Measurements from ENCODE around the gene PAX4. TPM values are rescaled to one million over a fixed set of nuclear protein-coding genes. Genes with fewer than 3 reads are reported as not detected.

The PAX4 gene
- total RNA-seq, 2 donors from 2014 or later, result 0.24 TPM; not detected in 1

GRCh38 chr7:127582361-127582760 lies 35.6 kb downstream of the PAX4 start:
- Mint-ChIP-seq H3K27me3 (ENCODE audit: insufficient read depth) (peaks cover 19% of the 10 kb centered on the region), H3K27ac (no peak overlapping the region), H3K36me3 (ENCODE audit: low read depth) (peaks cover 37% of the 10 kb centered on the region), H3K4me3 (no peak overlapping the region), H3K9me3 (no peaks in the 10 kb centered on the region), H3K4me1 (peaks cover 17% of the 10 kb centered on the region)
- WGBS, 2 experiments (ENCODE audit: insufficient coverage in 1 of 2, insufficient read length in 1 of 2), result 93 to 95% methylated on average over 12 to 14 of the region's 14 CpGs
- peaks cover 5% of the 10 kb centered on the region for H3K9me3 ChIP-seq (ENCODE audit: control insufficient read depth, low read length)
- H3K36me3 ChIP-seq (ENCODE audit: control insufficient read depth, insufficient read depth, low read length), result peaks cover 41% of the 10 kb centered on the region
- no peak overlapping the region for H3K4me3 ChIP-seq (ENCODE audit: low read length)
- H3K4me1 ChIP-seq (ENCODE audit: control insufficient read depth, insufficient read depth, low read length), result peaks cover 7% of the 10 kb centered on the region
- no peaks in the 10 kb centered on the region for H3K27me3 ChIP-seq (ENCODE audit: control insufficient read depth, insufficient read depth, low read length, poor library complexity, severe bottlenecking)
- H3K27ac ChIP-seq (ENCODE audit: low read depth, low read length), result no peak overlapping the region
- H3K9ac ChIP-seq (ENCODE audit: extremely low read depth, low read length, poor library complexity, severe bottlenecking), result no peak overlapping the region
- DNase-seq, result no peak
- TF ChIP-seq CTCF (conservative IDR thresholded peaks at IDR 0.05), result no peak

DNA sequence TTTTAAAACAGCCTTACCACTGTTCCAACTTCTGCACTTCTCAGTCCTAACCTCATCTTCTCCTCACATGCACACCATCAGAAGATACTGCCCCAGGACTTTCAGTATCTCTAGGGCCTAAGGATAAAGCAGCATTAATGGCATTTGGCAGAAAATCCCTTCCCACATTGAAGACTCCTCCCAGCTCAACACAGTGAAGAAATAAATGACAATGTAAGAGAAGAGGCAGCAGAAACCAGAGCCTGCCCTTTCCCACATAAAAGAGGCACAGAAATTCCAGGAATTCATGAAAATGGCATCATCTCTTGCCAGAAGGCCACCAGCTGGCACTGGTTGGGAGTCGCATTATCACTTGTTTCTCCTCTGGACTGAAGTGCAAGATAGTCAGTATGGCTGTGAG lies 36.2 kb downstream of the PAX4 start:
- Histone ChIP-seq H3K9me3 (ENCODE audit: control insufficient read depth, low read length) (peaks cover 5% of the 10 kb centered on the region), H3K36me3 (ENCODE audit: control insufficient read depth, insufficient read depth, low read length) (peaks cover 41% of the 10 kb centered on the region), H3K4me3 (ENCODE audit: low read length) (no peak overlapping the region), H3K4me1 (ENCODE audit: control insufficient read depth, insufficient read depth, low read length) (peaks cover 7% of the 10 kb centered on the region), H3K27ac (ENCODE audit: low read depth, low read length) (no peak overlapping the region), H3K27me3 (ENCODE audit: control insufficient read depth, insufficient read depth, low read length, poor library complexity, severe bottlenecking) (no peaks in the 10 kb centered on the region), H3K9ac (ENCODE audit: extremely low read depth, low read length, poor library complexity, severe bottlenecking) (no peak overlapping the region)
- no peak for TF ChIP-seq CTCF (conservative IDR thresholded peaks at IDR 0.05)
- Mint-ChIP-seq H3K27me3 (ENCODE audit: insufficient read depth) (peaks cover 12% of the 10 kb centered on the region), H3K27ac (no peak overlapping the region), H3K4me3 (no peak overlapping the region), H3K36me3 (ENCODE audit: low read depth) (peaks cover 37% of the 10 kb centered on the region), H3K9me3 (no peaks in the 10 kb centered on the region), H3K4me1 (peaks cover 17% of the 10 kb centered on the region)
- no peak for DNase-seq
- 85 to 100% methylated on average over 1 of the region's 1 CpG for WGBS, 2 experiments (ENCODE audit: insufficient coverage in 1 of 2, insufficient read length in 1 of 2)

DNA sequence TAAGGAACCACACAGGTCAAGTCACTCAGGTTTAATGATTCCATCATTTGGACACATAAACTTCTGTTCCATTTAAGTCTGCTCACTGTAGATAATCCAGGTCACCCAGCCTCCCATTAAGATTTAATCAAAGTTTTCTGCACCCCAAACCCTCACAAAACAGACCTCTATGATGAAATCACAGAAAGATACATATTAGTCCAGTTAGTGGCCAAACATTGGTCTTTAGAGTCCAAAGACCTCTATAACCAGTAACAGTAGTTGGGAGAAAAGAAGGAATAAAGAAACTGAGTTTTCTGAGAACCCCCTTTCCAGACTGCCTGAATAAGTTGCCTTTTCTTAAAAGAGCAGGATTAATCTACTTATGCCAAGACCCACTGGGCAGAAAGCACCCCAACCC lies 37.3 kb downstream of the PAX4 start:
- peaks cover 41% of the 10 kb centered on the region for H3K36me3 ChIP-seq (ENCODE audit: control insufficient read depth, insufficient read depth, low read length)
- no peak overlapping the region for H3K27ac Mint-ChIP-seq
- peaks cover 15% of the 10 kb centered on the region for H3K4me1 Mint-ChIP-seq
- peaks cover 37% of the 10 kb centered on the region for H3K36me3 Mint-ChIP-seq (ENCODE audit: low read depth)
- no peak for DNase-seq
- no peaks in the 10 kb centered on the region for H3K27me3 ChIP-seq (ENCODE audit: control insufficient read depth, insufficient read depth, low read length, poor library complexity, severe bottlenecking)
- no peaks in the 10 kb centered on the region for H3K9me3 Mint-ChIP-seq
- no peaks in the 10 kb centered on the region for H3K9me3 ChIP-seq (ENCODE audit: control insufficient read depth, low read length)
- H3K4me3 Mint-ChIP-seq, result no peak overlapping the region
- no peak overlapping the region for H3K27ac ChIP-seq (ENCODE audit: low read depth, low read length)
- H3K27me3 Mint-ChIP-seq (ENCODE audit: insufficient read depth), result peaks cover 1% of the 10 kb centered on the region
- no peak overlapping the region for H3K9ac ChIP-seq (ENCODE audit: extremely low read depth, low read length, poor library complexity, severe bottlenecking)
- TF ChIP-seq CTCF (conservative IDR thresholded peaks at IDR 0.05), result no peak
- no peak overlapping the region for H3K4me3 ChIP-seq (ENCODE audit: low read length)
- H3K4me1 ChIP-seq (ENCODE audit: control insufficient read depth, insufficient read depth, low read length), result peaks cover 7% of the 10 kb centered on the region
